Keratinocyte (primary cell): ENCODE measurements around the gene C4orf50. TPM values are rescaled to one million over a fixed set of nuclear protein-coding genes. Genes with fewer than 3 reads are reported as not detected.
A peak's percentile ranks its signal among the peaks of the same experiment; 100 is the strongest.

Source experiments
- DNase-seq: peaks from one replicate; pipeline ENCODE4 v3.0.0-alpha.2; 2011; ENCODE audit warnings: low read depth, missing footprints, low spot score
- FAIRE-seq: peaks from 2 replicates; lab custom pipeline; 2011; peaks lifted over from hg19 to GRCh38; lab: Jason Lieb, UNC
- H2AFZ ChIP-seq: 2 replicates; pipeline ENCODE4 v1.6.0; 2012; ENCODE audit warnings: low read length, control low read depth, inconsistent platforms; ENCODE audit not compliant: control insufficient read depth
- H3K27ac ChIP-seq: 2 replicates; pipeline ENCODE4 v1.5.1; 2011; ENCODE audit warnings: low read length; ENCODE audit not compliant: control insufficient read depth, insufficient read depth
- H3K27me3 ChIP-seq: 3 replicates; pipeline ENCODE4 v1.6.0; 2011; ENCODE audit warnings: low read length; ENCODE audit not compliant: control insufficient read depth, insufficient read depth; ENCODE audit errors: extremely low read depth
- H3K36me3 ChIP-seq, 2 experiments: 2 replicates in 1 of 2; 3 replicates in 1 of 2; pipeline ENCODE4 v1.5.1; 2011; ENCODE audit warnings: low read length in 2 of 2, mild to moderate bottlenecking in 1 of 2; ENCODE audit not compliant: control insufficient read depth in 2 of 2, insufficient read depth in 2 of 2; ENCODE audit errors: extremely low read depth in 1 of 2
- H3K4me1 ChIP-seq: 3 replicates; pipeline ENCODE4 v1.5.1; 2011; ENCODE audit warnings: low read length; ENCODE audit not compliant: control insufficient read depth, insufficient read depth; ENCODE audit errors: extremely low read depth
- H3K4me2 ChIP-seq: 3 replicates; pipeline ENCODE4 v1.6.0; 2011; ENCODE audit warnings: low read depth, low read length; ENCODE audit not compliant: control insufficient read depth, insufficient read depth; ENCODE audit errors: extremely low read depth
- H3K4me3 ChIP-seq, 3 experiments: fragments of 200-600 bp in 1 of 3; sonication (generic) in 1 of 3; 2 replicates in 2 of 3; 3 replicates in 1 of 3; pipeline ENCODE4 v1.5.1; 2011 to 2016; ENCODE audit warnings: low read length in 3 of 3, mild to moderate bottlenecking in 3 of 3, control low read depth in 2 of 3, inconsistent platforms in 1 of 3, low read depth in 1 of 3, mixed read lengths in 1 of 3, mixed run types in 1 of 3, moderate library complexity in 1 of 3; ENCODE audit not compliant: control insufficient read depth in 2 of 3, insufficient read depth in 2 of 3; ENCODE audit errors: extremely low read depth in 1 of 3
- H3K79me2 ChIP-seq: 2 replicates; pipeline ENCODE4 v1.6.0; 2012; ENCODE audit warnings: low read length; ENCODE audit not compliant: control insufficient read depth, insufficient read depth
- H3K9ac ChIP-seq: 3 replicates; pipeline ENCODE4 v1.6.0; 2011; ENCODE audit warnings: low read length; ENCODE audit not compliant: control insufficient read depth, insufficient read depth; ENCODE audit errors: extremely low read depth
- H3K9me1 ChIP-seq: 3 replicates; pipeline ENCODE4 v1.6.0; 2011; ENCODE audit warnings: low read length; ENCODE audit not compliant: control insufficient read depth, insufficient read depth; ENCODE audit errors: extremely low read depth
- H3K9me3 ChIP-seq: 2 replicates; pipeline ENCODE4 v1.5.1; 2012; ENCODE audit warnings: low read depth, low read length; ENCODE audit not compliant: control insufficient read depth
- H4K20me1 ChIP-seq: 3 replicates; pipeline ENCODE4 v1.6.0; 2011; ENCODE audit warnings: low read length; ENCODE audit not compliant: control insufficient read depth, insufficient read depth; ENCODE audit errors: extremely low read depth
- CTCF ChIP-seq, 3 experiments: IDR thresholded peaks in 1 of 3; conservative IDR thresholded peaks in 1 of 3; optimal IDR thresholded peaks in 1 of 3; 2 replicates in 2 of 3; 3 replicates in 1 of 3; pipeline versions ENCODE3 to v1.5.1; 2011; ENCODE audit warnings: low read length in 3 of 3, mild to moderate bottlenecking in 3 of 3, moderate library complexity in 2 of 3, control low read depth in 1 of 3, inconsistent platforms in 1 of 3; ENCODE audit not compliant: insufficient read depth in 2 of 3; ENCODE audit errors: extremely low read depth in 1 of 3
- EZH2 ChIP-seq: IDR thresholded peaks from one replicate; pipeline ENCODE4 v1.6.1; 2012; ENCODE audit warnings: inconsistent platforms, mild to moderate bottlenecking, low read length, moderate library complexity
- dilution Hi-C: fragments of 300-500 bp; cut with MboI; formaldehyde crosslinking; loops from one replicate; pipeline ENCODE4 v1.7.0; 2020; ENCODE audit warnings: low sequenced_read_pairs; ENCODE audit not compliant: extremely low pct_ligation_motif_present
- polyA plus RNA-seq, 5 experiments: library from polyadenylated mRNA; depleted of rRNA in 3 of 5; stranded (reverse) in 3 of 5; stranded (forward) in 1 of 5; unstranded in 1 of 5; fragments of >200 nt; gene quantifications; 1 replicate in 1 of 5; 2 replicates in 3 of 5; 3 replicates in 1 of 5; pipeline versions ENCODE4 v1.2.1 to v1.2.3, GENCODE V29; 2011 to 2012; ENCODE audit warnings: missing spikeins in 2 of 5, low read depth in 1 of 5, low replicate concordance in 1 of 5

Gene C4orf50
- polyA plus RNA-seq, 1 donor (not counting 4 experiments of a cell fraction or from before 2014, with no cell fraction given), result not detected

GRCh38 chr4:5891563-5892322 lies 126.5 kb downstream of the C4orf50 start:
- dilution Hi-C loops, result no loop called here
- H3K9me1 ChIP-seq, result no peaks in the 10 kb centered on the region
- H3K4me3 ChIP-seq, result no peak overlapping the region
- H3K9me3 ChIP-seq, result no peaks in the 10 kb centered on the region
- FAIRE-seq (no peak), DNase-seq (no peak)
- no peak overlapping the region for H3K4me2 ChIP-seq
- no peaks in the 10 kb centered on the region for H3K79me2 ChIP-seq
- TF ChIP-seq CTCF (optimal IDR thresholded peaks at IDR 0.05 in 1 of 3, IDR thresholded peaks at IDR 0.05 in 1 of 3, conservative IDR thresholded peaks at IDR 0.05 in 1 of 3; ENCODE audit: extremely low read depth in 1 of 3, insufficient read depth in 2 of 3, low read length in 3 of 3), result no peak
- TF ChIP-seq EZH2, result peak; percentile 55
- H3K27me3 ChIP-seq, result peaks cover 87% of the 10 kb centered on the region
- no peaks in the 10 kb centered on the region for H3K36me3 ChIP-seq
- no peaks in the 10 kb centered on the region for H4K20me1 ChIP-seq
- no peak overlapping the region for H3K9ac ChIP-seq
- H3K4me1 ChIP-seq, result no peaks in the 10 kb centered on the region
- H3K27ac ChIP-seq, result no peak overlapping the region
- H2AFZ ChIP-seq, result no peak overlapping the region

GRCh38 chr4:5890063-5890727 lies 128.0 kb downstream of the C4orf50 start:
- Histone ChIP-seq H3K4me2 (no peak overlapping the region), H3K27me3 (peaks cover 86% of the 10 kb centered on the region), H3K4me1 (no peaks in the 10 kb centered on the region)

More at GRCh38 chr4:5890063-5890727, 128.0 kb downstream of the C4orf50 start:
- Histone ChIP-seq H2AFZ (no peak overlapping the region), H3K27ac (no peak overlapping the region), H3K79me2 (no peaks in the 10 kb centered on the region), H3K9me1 (no peaks in the 10 kb centered on the region), H3K9me3 (no peaks in the 10 kb centered on the region), H3K9ac (no peak overlapping the region), H3K4me3 (no peak overlapping the region), H3K36me3 (no peaks in the 10 kb centered on the region), H4K20me1 (no peaks in the 10 kb centered on the region)
- dilution Hi-C loops, result no loop called here
- no peak for DNase-seq
- TF ChIP-seq EZH2 (peak; percentile 65), CTCF (optimal IDR thresholded peaks at IDR 0.05 in 1 of 3, IDR thresholded peaks at IDR 0.05 in 1 of 3, conservative IDR thresholded peaks at IDR 0.05 in 1 of 3; ENCODE audit: extremely low read depth in 1 of 3, insufficient read depth in 2 of 3, low read length in 3 of 3) (no peak)
- no peak for FAIRE-seq
